Gastroesophageal sphincter (tissue), 3 donors: ENCODE measurements around the gene NBPF15.
"Not testable (repeated sequence)": the region's sequence is repeated elsewhere in the genome, so short reads cannot be mapped to it uniquely, and the experiment has no call there.

ENCODE experiments used
- EP300 ChIP-seq: sonication (generic); formaldehyde crosslinking; IDR thresholded peaks from one replicate; pipeline ENCODE4 v1.6.1; 2017; ENCODE audit warnings: antibody characterized with exemption, mild to moderate bottlenecking
- POLR2A ChIP-seq, 2 donors: fragments of 450-650 bp; IDR thresholded peaks; one replicate each; pipeline ENCODE4 v1.6.1; 2017; ENCODE audit warnings: antibody characterized with exemption in 2 of 2, mild to moderate bottlenecking in 2 of 2, moderate library complexity in 1 of 2
- TF ChIP-seq, protein P1 (sequence below), 4 experiments: fragments of 200-600 bp in 2 of 4; fragments of 450-650 bp in 2 of 4; sonication (generic) in 1 of 4; IDR thresholded peaks; one replicate each; pipeline ENCODE4 v1.5.1; 2017 to 2019; ENCODE audit warnings: antibody characterized with exemption in 4 of 4, mild to moderate bottlenecking in 2 of 4, moderate library complexity in 2 of 4

- TF ChIP-seq, protein P1, sequence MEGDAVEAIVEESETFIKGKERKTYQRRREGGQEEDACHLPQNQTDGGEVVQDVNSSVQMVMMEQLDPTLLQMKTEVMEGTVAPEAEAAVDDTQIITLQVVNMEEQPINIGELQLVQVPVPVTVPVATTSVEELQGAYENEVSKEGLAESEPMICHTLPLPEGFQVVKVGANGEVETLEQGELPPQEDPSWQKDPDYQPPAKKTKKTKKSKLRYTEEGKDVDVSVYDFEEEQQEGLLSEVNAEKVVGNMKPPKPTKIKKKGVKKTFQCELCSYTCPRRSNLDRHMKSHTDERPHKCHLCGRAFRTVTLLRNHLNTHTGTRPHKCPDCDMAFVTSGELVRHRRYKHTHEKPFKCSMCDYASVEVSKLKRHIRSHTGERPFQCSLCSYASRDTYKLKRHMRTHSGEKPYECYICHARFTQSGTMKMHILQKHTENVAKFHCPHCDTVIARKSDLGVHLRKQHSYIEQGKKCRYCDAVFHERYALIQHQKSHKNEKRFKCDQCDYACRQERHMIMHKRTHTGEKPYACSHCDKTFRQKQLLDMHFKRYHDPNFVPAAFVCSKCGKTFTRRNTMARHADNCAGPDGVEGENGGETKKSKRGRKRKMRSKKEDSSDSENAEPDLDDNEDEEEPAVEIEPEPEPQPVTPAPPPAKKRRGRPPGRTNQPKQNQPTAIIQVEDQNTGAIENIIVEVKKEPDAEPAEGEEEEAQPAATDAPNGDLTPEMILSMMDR (IDR thresholded peaks at IDR 0.05): not testable (repeated sequence)
- not testable (repeated sequence) for TF ChIP-seq POLR2A (IDR thresholded peaks at IDR 0.05); EP300
Observed at GRCh38 chr1:144494130-144494529, 32.7 kb upstream of the NBPF15 start.
